NCI-H1417 (cell line): Measurements from ENCODE around the gene ZNF628.

Source experiments
- DNase-seq, 3 experiments: peaks; one replicate each; lab custom pipeline; 2025; lab: John Stamatoyannopoulos, UW

ZNF628 gene

GRCh38 chr19:55484593-55485438 lies 8.4 kb downstream of the ZNF628 start, which contains the start of gene NAT14:
TSS of gene NAT14 (plus strand) at chr19:55485188. CDS start at chr19:55485709, 521 bp downstream.
- DNase-seq: peak; percentile 68 to 76 (median 68)

GRCh38 chr19:55485439-55486011 lies 9.1 kb downstream of the ZNF628 start:
- DNase-seq: peak in 2 of 3 experiments; percentile 35 to 58

GRCh38 chr19:55486043-55486970 lies 9.9 kb downstream of the ZNF628 start:
- DNase-seq: no peak

- DNase-seq: peak in 1 of 3 experiments; percentile 14
Observed at GRCh38 chr19:55486971-55487923, 10.8 kb downstream of the ZNF628 start.

GRCh38 chr19:55487924-55488687 lies 11.7 kb downstream of the ZNF628 start, which contains the start of gene SSC5D:
TSS of gene SSC5D (plus strand) at chr19:55488436. CDS start at chr19:55488590, 154 bp downstream.
- DNase-seq: peak in 1 of 3 experiments; percentile 13

- no peak for DNase-seq
Observed at GRCh38 chr19:55488986-55489710, 12.7 kb downstream of the ZNF628 start.

- no peak for DNase-seq
Observed at GRCh38 chr19:55489711-55490477, 13.5 kb downstream of the ZNF628 start.

- no peak for DNase-seq
Observed at GRCh38 chr19:55490478-55491432, 14.3 kb downstream of the ZNF628 start.

- no peak for DNase-seq
Observed at GRCh38 chr19:55491546-55492360, 15.3 kb downstream of the ZNF628 start.

GRCh38 chr19:55492362-55492944 lies 16.0 kb downstream of the ZNF628 start:
- DNase-seq: peak in 2 of 3 experiments; percentile 10 to 22

- no peak for DNase-seq
Observed at GRCh38 chr19:55493052-55493644, 16.7 kb downstream of the ZNF628 start.

GRCh38 chr19:55493645-55494171 lies 17.3 kb downstream of the ZNF628 start:
- no peak for DNase-seq

- no peak for DNase-seq
Observed at GRCh38 chr19:55494172-55494761, 17.9 kb downstream of the ZNF628 start.

- peak in 1 of 3 experiments; percentile 11 for DNase-seq
Observed at GRCh38 chr19:55495646-55496349, 19.4 kb downstream of the ZNF628 start.
